Esophagus squamous epithelium (tissue), 4 donors: ENCODE measurements around the gene TYRO3.

ENCODE experiments used
- POLR2A ChIP-seq, 4 donors: fragments of 450-650 bp; IDR thresholded peaks; one replicate each; pipeline ENCODE4 v1.6.1; 2017; ENCODE audit warnings: antibody characterized with exemption in 4 of 4, mild to moderate bottlenecking in 4 of 4, moderate library complexity in 3 of 4
- TF ChIP-seq, protein P1 (sequence below), 6 experiments: fragments of 450-650 bp in 4 of 6; fragments of 200-600 bp in 2 of 6; sonication (generic) in 2 of 6; IDR thresholded peaks; one replicate each; pipeline ENCODE4 v1.5.1; 2016 to 2019; ENCODE audit warnings: antibody characterized with exemption in 6 of 6, mild to moderate bottlenecking in 4 of 6, moderate library complexity in 4 of 6

GRCh38 chr15:41556677-41557076, 2.3 kb upstream of the TYRO3 start:
- TF ChIP-seq, protein P1, sequence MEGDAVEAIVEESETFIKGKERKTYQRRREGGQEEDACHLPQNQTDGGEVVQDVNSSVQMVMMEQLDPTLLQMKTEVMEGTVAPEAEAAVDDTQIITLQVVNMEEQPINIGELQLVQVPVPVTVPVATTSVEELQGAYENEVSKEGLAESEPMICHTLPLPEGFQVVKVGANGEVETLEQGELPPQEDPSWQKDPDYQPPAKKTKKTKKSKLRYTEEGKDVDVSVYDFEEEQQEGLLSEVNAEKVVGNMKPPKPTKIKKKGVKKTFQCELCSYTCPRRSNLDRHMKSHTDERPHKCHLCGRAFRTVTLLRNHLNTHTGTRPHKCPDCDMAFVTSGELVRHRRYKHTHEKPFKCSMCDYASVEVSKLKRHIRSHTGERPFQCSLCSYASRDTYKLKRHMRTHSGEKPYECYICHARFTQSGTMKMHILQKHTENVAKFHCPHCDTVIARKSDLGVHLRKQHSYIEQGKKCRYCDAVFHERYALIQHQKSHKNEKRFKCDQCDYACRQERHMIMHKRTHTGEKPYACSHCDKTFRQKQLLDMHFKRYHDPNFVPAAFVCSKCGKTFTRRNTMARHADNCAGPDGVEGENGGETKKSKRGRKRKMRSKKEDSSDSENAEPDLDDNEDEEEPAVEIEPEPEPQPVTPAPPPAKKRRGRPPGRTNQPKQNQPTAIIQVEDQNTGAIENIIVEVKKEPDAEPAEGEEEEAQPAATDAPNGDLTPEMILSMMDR (IDR thresholded peaks at IDR 0.05) = no peak
- TF ChIP-seq POLR2A (IDR thresholded peaks at IDR 0.05) = no peak
